GM20000 (cell line): ENCODE measurements around the gene ZNF860.

Experiments used
- DNase-seq: peaks from one replicate; pipeline ENCODE4 v3.0.0; 2012; ENCODE audit warnings: low spot score
- TF ChIP-seq, protein P1 (sequence below): IDR thresholded peaks from 2 replicates; pipeline ENCODE4 v1.5.1; 2012; ENCODE audit warnings: mild to moderate bottlenecking, control low read depth; ENCODE audit errors: extremely low read depth, missing control alignments

Gene ZNF860

GRCh38 chr3:32026593-32026992, 45.0 kb downstream of the ZNF860 start:
- DNase-seq: no peak
- TF ChIP-seq, protein P1, sequence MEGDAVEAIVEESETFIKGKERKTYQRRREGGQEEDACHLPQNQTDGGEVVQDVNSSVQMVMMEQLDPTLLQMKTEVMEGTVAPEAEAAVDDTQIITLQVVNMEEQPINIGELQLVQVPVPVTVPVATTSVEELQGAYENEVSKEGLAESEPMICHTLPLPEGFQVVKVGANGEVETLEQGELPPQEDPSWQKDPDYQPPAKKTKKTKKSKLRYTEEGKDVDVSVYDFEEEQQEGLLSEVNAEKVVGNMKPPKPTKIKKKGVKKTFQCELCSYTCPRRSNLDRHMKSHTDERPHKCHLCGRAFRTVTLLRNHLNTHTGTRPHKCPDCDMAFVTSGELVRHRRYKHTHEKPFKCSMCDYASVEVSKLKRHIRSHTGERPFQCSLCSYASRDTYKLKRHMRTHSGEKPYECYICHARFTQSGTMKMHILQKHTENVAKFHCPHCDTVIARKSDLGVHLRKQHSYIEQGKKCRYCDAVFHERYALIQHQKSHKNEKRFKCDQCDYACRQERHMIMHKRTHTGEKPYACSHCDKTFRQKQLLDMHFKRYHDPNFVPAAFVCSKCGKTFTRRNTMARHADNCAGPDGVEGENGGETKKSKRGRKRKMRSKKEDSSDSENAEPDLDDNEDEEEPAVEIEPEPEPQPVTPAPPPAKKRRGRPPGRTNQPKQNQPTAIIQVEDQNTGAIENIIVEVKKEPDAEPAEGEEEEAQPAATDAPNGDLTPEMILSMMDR: no peak

GRCh38 chr3:32037932-32038267, 56.4 kb downstream of the ZNF860 start:
- no peak for DNase-seq
- TF ChIP-seq, protein P1: no peak

DNA sequence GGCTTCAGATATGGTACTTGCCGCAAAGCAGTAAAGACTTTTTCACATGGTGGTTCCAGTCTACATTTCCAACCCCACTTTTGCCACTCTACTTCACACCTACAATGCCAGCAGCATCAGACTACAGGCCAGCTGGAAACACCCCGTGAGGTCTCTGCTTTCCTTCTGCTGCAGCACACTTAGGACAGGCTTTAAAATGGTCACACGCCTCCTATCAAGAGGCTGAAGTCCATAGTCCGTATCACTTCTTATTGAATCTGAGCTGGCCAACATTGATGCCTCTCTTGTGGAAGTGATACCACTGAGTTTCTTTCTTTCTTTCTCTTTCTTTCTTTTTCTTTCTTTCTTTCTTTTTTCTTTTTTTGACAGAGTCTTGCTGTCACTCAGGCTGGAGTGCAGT, 59.8 kb downstream of the ZNF860 start:
- no peak for DNase-seq
- TF ChIP-seq, protein P1: no peak
